ENCODE results near the gene MCM8.

Gene MCM8

DNA sequence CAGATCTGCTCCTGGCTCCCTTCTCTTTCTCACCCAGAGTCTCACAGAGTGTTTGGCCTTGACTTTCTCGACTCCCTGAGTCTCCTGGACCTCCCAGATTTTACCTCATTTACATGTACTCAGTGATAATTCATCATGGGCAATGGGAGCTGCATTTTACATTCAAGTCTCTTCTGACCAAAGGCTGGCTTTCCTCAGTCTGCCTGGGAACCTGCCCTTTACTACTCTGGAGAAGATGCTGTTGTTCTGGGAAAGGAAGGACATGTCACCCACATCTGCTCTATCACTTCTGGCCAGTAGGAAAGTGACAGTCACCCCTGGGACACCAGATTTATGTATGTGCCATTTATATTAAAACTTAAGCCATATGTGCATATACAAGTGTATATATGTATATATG lies 96.0 kb downstream of the MCM8 start:
- DNase-seq = no peak

GRCh38 chr20:6048391-6048790 lies 97.9 kb downstream of the MCM8 start:
- no peak for DNase-seq

All from activated naive CD4-positive, alpha-beta T cell (primary cell).